CD4-positive, alpha-beta memory T cell (primary cell): ENCODE data around the gene LSP1. TPM values are rescaled to one million over a fixed set of nuclear protein-coding genes. Genes with fewer than 3 reads are reported as not detected.
"Not testable (repeated sequence)": the region's sequence is repeated elsewhere in the genome, so short reads cannot be mapped to it uniquely, and the experiment has no call there.

Experiments
- CTCF ChIA-PET: fragments of 350-600 bp; sonication (Branson Sonifier 250); formaldehyde crosslinking; loops from one replicate; lab custom pipeline; 2021; ENCODE audit warnings: inconsistent platforms; ENCODE audit not compliant: partially characterized antibody; lab: Charles Lee
- POLR2A ChIA-PET: fragments of 350-600 bp; sonication (Branson Sonifier 250); formaldehyde crosslinking; loops from one replicate; lab custom pipeline; 2021; ENCODE audit not compliant: partially characterized antibody; lab: Charles Lee
- DNase-seq, 5 donors: peaks; one replicate each; pipeline versions ENCODE4 v3.0.0 to v3.0.0-alpha.2; 2020 to 2022; ENCODE audit warnings: mixed read lengths in 1 of 5
- H3K27ac ChIP-seq: one replicate; pipeline ENCODE4 v1.7.0; 2013; ENCODE audit warnings: low read depth, low read length
- H3K27me3 ChIP-seq: 2 replicates; pipeline ENCODE4 v1.7.0; 2013; ENCODE audit warnings: mild to moderate bottlenecking, low read length, moderate library complexity; ENCODE audit not compliant: insufficient read depth
- H3K36me3 ChIP-seq: 2 replicates; pipeline ENCODE4 v1.7.0; 2013; ENCODE audit warnings: mild to moderate bottlenecking, low read length, moderate library complexity; ENCODE audit not compliant: insufficient read depth
- H3K4me1 ChIP-seq: 2 replicates; pipeline ENCODE4 v1.7.0; 2013; ENCODE audit warnings: mild to moderate bottlenecking, low read length, moderate library complexity; ENCODE audit not compliant: insufficient read depth
- H3K4me3 ChIP-seq, 2 donors: one replicate each; pipeline ENCODE4 v1.7.0; 2013; ENCODE audit warnings: low read length in 2 of 2, mild to moderate bottlenecking in 1 of 2
- H3K9me3 ChIP-seq, 2 donors: one replicate each; pipeline ENCODE4 v1.7.0; 2013; ENCODE audit warnings: low read length in 2 of 2, control low read depth in 1 of 2; ENCODE audit not compliant: control insufficient read depth in 1 of 2
- H3K27ac Mint-ChIP-seq, 7 donors: one replicate each; pipeline ENCODE4 v1.8.0; 2020 to 2021; ENCODE audit warnings: mixed read lengths in 7 of 7, mild to moderate bottlenecking in 6 of 7, inconsistent platforms in 3 of 7, moderate library complexity in 3 of 7
- H3K27me3 Mint-ChIP-seq, 2 donors: one replicate each; pipeline ENCODE4 v1.8.0; 2020 to 2021; ENCODE audit warnings: mixed read lengths in 2 of 2
- H3K36me3 Mint-ChIP-seq, 2 donors: one replicate each; pipeline ENCODE4 v1.8.0; 2020 to 2021; ENCODE audit warnings: mixed read lengths in 2 of 2, inconsistent platforms in 1 of 2, mild to moderate bottlenecking in 1 of 2
- H3K4me1 Mint-ChIP-seq, 4 donors: one replicate each; pipeline ENCODE4 v1.8.0; 2020 to 2021; ENCODE audit warnings: mixed read lengths in 4 of 4, mild to moderate bottlenecking in 1 of 4
- H3K4me3 Mint-ChIP-seq, 8 donors: one replicate each; pipeline ENCODE4 v1.8.0; 2020 to 2021; ENCODE audit warnings: mixed read lengths in 8 of 8, mild to moderate bottlenecking in 7 of 8, moderate library complexity in 6 of 8, inconsistent platforms in 3 of 8
- H3K9me3 Mint-ChIP-seq, 8 donors: one replicate each; pipeline ENCODE4 v1.8.0; 2020 to 2021; ENCODE audit warnings: mixed read lengths in 8 of 8, mild to moderate bottlenecking in 5 of 8, inconsistent platforms in 3 of 8, moderate library complexity in 1 of 8
- intact Hi-C: fragments of 100-400 bp; cut with micrococcal nuclease; formaldehyde crosslinking; loops from one replicate; pipeline ENCODE4 v1.15.1; 2023
- polyA plus RNA-seq, 2 donors: library from polyadenylated mRNA; unstranded; fragments of 300-500 nt; fragmentation: Illumina TruSeq; gene quantifications; one replicate each; pipeline ENCODE4 v1.2.3, GENCODE V29; 2021
- total RNA-seq, 2 experiments: library from RNA; stranded (reverse); gene quantifications; one replicate each; pipeline ENCODE4 v1.2.3, GENCODE V29; 2021

LSP1 gene
- total and polyA plus RNA-seq, 4 experiments from 2014 or later = 253 to 435 (median 325) TPM

DNA sequence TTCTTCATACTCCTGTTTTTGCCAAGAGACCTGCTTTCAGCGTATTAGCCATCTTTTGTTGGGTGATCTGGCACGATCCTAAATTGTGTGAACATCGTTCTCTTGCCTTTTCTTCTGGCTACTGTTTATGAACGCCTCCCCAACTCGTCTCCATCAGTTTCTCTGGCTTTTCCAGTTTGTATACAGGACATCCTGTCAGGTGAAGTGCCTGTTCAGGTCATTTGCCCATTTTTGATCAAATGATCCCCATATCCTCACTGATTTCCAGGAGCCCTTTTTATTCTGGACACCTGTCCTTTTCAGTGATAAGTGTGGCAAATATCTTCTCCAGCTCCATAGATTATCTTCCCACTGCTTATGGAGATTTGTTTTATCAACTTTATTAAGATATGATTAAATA is 40.6 kb upstream of the LSP1 start:
- POLR2A ChIA-PET = no interaction called here
- H3K27ac ChIP-seq = no peak overlapping the region
- H3K36me3 Mint-ChIP-seq = no peaks in the 10 kb centered on the region
- H3K27me3 ChIP-seq = no peaks in the 10 kb centered on the region
- no peaks in the 10 kb centered on the region for H3K36me3 ChIP-seq
- peaks cover 4 to 12% of the 10 kb centered on the region in 2 donors for H3K27me3 Mint-ChIP-seq
- H3K4me1 Mint-ChIP-seq = no peaks in the 10 kb centered on the region
- intact Hi-C loops = no loop called here
- peaks cover 0 to 12% (median under 1%) of the 10 kb centered on the region in 8 donors for H3K9me3 Mint-ChIP-seq
- no peak for DNase-seq
- H3K27ac Mint-ChIP-seq = no peak overlapping the region
- no peak overlapping the region for H3K4me3 Mint-ChIP-seq
- H3K4me3 ChIP-seq = no peak overlapping the region
- CTCF ChIA-PET = no interaction called here
- no peaks in the 10 kb centered on the region for H3K4me1 ChIP-seq
- H3K9me3 ChIP-seq = no peaks in the 10 kb centered on the region

DNA sequence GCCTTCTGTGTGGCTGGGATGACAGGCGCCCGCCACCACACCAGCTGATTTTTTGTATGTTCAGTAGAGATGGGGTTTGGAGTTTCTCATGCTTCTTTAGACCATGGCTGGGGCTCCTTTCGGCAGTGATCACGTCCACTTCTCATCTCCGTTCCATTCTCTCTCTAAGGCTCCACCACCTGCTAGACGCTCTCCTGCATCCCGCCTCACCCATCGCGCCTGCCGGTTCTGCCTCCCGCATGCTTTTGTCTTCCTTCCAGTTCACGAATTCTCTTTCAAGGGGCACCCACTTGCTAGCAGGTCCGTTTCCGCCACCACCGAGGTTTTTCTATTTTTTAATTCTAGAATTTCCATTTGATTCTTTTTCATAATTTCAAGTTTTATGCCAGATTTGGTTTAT is 40.1 kb upstream of the LSP1 start:
- peaks cover 0 to 14% (median 2%) of the 10 kb centered on the region in 8 donors for H3K9me3 Mint-ChIP-seq
- no peak overlapping the region for H3K4me3 Mint-ChIP-seq
- Histone ChIP-seq H3K36me3 (no peaks in the 10 kb centered on the region), H3K4me1 (no peaks in the 10 kb centered on the region), H3K27me3 (no peaks in the 10 kb centered on the region), H3K27ac (no peak overlapping the region), H3K4me3 (no peak overlapping the region), H3K9me3 (no peaks in the 10 kb centered on the region)
- DNase-seq = no peak
- H3K27me3 Mint-ChIP-seq = peaks cover 4 to 12% of the 10 kb centered on the region in 2 donors
- no peaks in the 10 kb centered on the region for H3K4me1 Mint-ChIP-seq
- H3K36me3 Mint-ChIP-seq = no peaks in the 10 kb centered on the region
- ChIA-PET POLR2A (no interaction called here), CTCF (no interaction called here)
- intact Hi-C loops = no loop called here
- no peak overlapping the region for H3K27ac Mint-ChIP-seq

- DNase-seq, H3K36me3 ChIP-seq, H3K4me3 ChIP-seq, CTCF ChIA-PET, H3K27me3 ChIP-seq, H3K4me3 Mint-ChIP-seq, intact Hi-C loops, H3K9me3 ChIP-seq, H3K4me1 ChIP-seq, H3K36me3 Mint-ChIP-seq, H3K27ac ChIP-seq, H3K27ac Mint-ChIP-seq, POLR2A ChIA-PET, H3K4me1 Mint-ChIP-seq: not testable (repeated sequence)
- peaks cover 4 to 12% of the 10 kb centered on the region in 2 donors for H3K27me3 Mint-ChIP-seq
- H3K9me3 Mint-ChIP-seq = peaks cover 0 to 14% (median 2%) of the 10 kb centered on the region in 8 donors
Observed at GRCh38 chr11:1813356-1813755, 39.5 kb upstream of the LSP1 start.

- CTCF ChIA-PET = interaction anchor here (1.2 kb wide), 1 partner anchor 120 kb away, joined by 5 read pairs; no protein-coding TSS in a partner anchor
- Mint-ChIP-seq H3K36me3 (no peaks in the 10 kb centered on the region), H3K4me3 (no peak overlapping the region), H3K27ac (no peak overlapping the region), H3K9me3 (peaks cover 0 to 18% (median 6%) of the 10 kb centered on the region in 8 donors), H3K4me1 (no peaks in the 10 kb centered on the region), H3K27me3 (peaks cover 4 to 12% of the 10 kb centered on the region in 2 donors)
- H3K36me3 ChIP-seq = no peaks in the 10 kb centered on the region
- DNase-seq = no peak
- no peaks in the 10 kb centered on the region for H3K4me1 ChIP-seq
- no peak overlapping the region for H3K4me3 ChIP-seq
- no peak overlapping the region for H3K27ac ChIP-seq
- H3K27me3 ChIP-seq = no peaks in the 10 kb centered on the region
- H3K9me3 ChIP-seq = no peaks in the 10 kb centered on the region
- POLR2A ChIA-PET = no interaction called here
- intact Hi-C loops = no loop called here
Observed at GRCh38 chr11:1814691-1815090, 38.2 kb upstream of the LSP1 start.

DNA sequence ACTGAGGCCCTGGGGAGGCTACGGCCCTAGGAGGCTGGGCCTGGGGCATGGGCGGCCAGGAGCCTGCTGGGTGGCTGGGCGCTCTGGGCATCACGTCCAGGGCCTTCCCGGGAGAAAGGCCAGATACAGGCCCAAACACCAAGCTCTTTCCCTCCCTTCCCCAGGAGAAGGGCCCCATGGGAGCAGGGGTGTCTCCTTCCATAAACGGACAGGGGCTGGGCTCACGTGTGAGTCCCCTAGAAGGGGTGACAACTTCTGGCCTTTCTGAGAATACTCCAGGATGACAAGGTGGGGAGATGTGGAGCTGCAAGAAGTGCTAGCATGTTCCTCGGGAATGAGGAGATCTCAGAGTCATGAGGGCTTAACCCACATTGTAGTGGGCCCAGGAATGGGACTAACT is 37.6 kb upstream of the LSP1 start:
- Mint-ChIP-seq H3K9me3 (peaks cover 0 to 18% (median 6%) of the 10 kb centered on the region in 8 donors), H3K36me3 (no peaks in the 10 kb centered on the region), H3K27me3 (peaks cover 4 to 12% of the 10 kb centered on the region in 2 donors), H3K4me1 (no peaks in the 10 kb centered on the region), H3K27ac (no peak overlapping the region), H3K4me3 (no peak overlapping the region)
- Histone ChIP-seq H3K27ac (no peak overlapping the region), H3K4me3 (no peak overlapping the region), H3K9me3 (no peaks in the 10 kb centered on the region), H3K27me3 (no peaks in the 10 kb centered on the region), H3K36me3 (no peaks in the 10 kb centered on the region), H3K4me1 (no peaks in the 10 kb centered on the region)
- no peak for DNase-seq
- POLR2A ChIA-PET = no interaction called here
- CTCF ChIA-PET = interaction anchor here (1.2 kb wide), 1 partner anchor 121 kb away, joined by 5 read pairs; no protein-coding TSS in a partner anchor
- intact Hi-C loops = no loop called here

GRCh38 chr11:1815751-1816150 is 37.1 kb upstream of the LSP1 start:
- intact Hi-C loops = no loop called here
- no peak for DNase-seq
- POLR2A ChIA-PET = no interaction called here

DNA sequence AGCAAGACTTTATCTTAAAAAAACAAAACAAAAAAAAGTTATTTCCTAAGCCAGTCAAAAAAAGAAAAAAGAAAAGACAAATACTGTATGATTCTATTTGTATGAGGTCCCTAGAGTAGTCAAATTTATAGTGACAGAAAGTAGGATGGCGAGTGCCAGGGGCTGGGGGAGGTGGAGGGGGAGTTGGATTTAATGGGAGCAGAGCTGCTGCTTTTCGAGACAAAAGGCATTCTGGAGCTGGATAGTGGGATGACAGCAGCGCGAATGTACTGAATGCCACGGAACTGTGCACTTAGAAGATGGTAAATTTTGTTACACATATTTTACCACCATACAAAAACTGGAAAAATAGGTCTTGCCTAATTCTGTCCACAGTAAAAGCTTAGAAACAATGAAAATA is 35.9 kb upstream of the LSP1 start:
- no peak for DNase-seq
- H3K27me3 Mint-ChIP-seq = peaks cover 6 to 8% of the 10 kb centered on the region in 2 donors
- ChIA-PET POLR2A (no interaction called here), CTCF (interaction anchor here (0.9 to 1.2 kb wide), 2 partner anchors 124 to 164 kb away, joined by 3 to 5 read pairs; no protein-coding TSS in a partner anchor)
- intact Hi-C loops = no loop called here
- Histone ChIP-seq H3K4me1 (no peaks in the 10 kb centered on the region), H3K36me3 (no peaks in the 10 kb centered on the region), H3K27ac (no peak overlapping the region), H3K9me3 (no peaks in the 10 kb centered on the region), H3K27me3 (no peaks in the 10 kb centered on the region), H3K4me3 (no peak overlapping the region)
- H3K4me3 Mint-ChIP-seq = no peak overlapping the region
- H3K9me3 Mint-ChIP-seq = peaks cover 2 to 18% (median 6%) of the 10 kb centered on the region in 8 donors
- H3K36me3 Mint-ChIP-seq = no peaks in the 10 kb centered on the region
- H3K27ac Mint-ChIP-seq = no peak overlapping the region
- H3K4me1 Mint-ChIP-seq = no peaks in the 10 kb centered on the region

More at GRCh38 chr11:1815751-1816150, 37.1 kb upstream of the LSP1 start:
- no peaks in the 10 kb centered on the region for H3K36me3 ChIP-seq
- no peak overlapping the region for H3K4me3 ChIP-seq
- no peak overlapping the region for H3K27ac Mint-ChIP-seq
- H3K4me1 ChIP-seq = no peaks in the 10 kb centered on the region
- no peak overlapping the region for H3K4me3 Mint-ChIP-seq
- H3K27me3 Mint-ChIP-seq = peaks cover 4 to 9% of the 10 kb centered on the region in 2 donors
- no peaks in the 10 kb centered on the region for H3K36me3 Mint-ChIP-seq
- no peaks in the 10 kb centered on the region for H3K27me3 ChIP-seq
- no peaks in the 10 kb centered on the region for H3K9me3 ChIP-seq
- H3K9me3 Mint-ChIP-seq = peaks cover 0 to 18% (median 6%) of the 10 kb centered on the region in 8 donors
- CTCF ChIA-PET = no interaction called here
- no peak overlapping the region for H3K27ac ChIP-seq
- H3K4me1 Mint-ChIP-seq = no peaks in the 10 kb centered on the region
